HEK293T (cell line): ENCODE results near the gene PRKG1.

Source experiments
- CTCF ChIA-PET: fragments of 350-600 bp; formaldehyde crosslinking; extraction: SDS; loops from one replicate; lab custom pipeline; 2021; ENCODE audit warnings: antibody characterized with exemption, inconsistent platforms; lab: Yijun Ruan, JAX
- POLR2A ChIA-PET: fragments of 350-600 bp; formaldehyde crosslinking; extraction: SDS; loops from one replicate; lab custom pipeline; 2020; ENCODE audit warnings: antibody characterized with exemption, inconsistent platforms; lab: Yijun Ruan, JAX
- DNase-seq: peaks from one replicate; pipeline ENCODE4 v3.0.0; 2012; ENCODE audit warnings: mixed read lengths; ENCODE audit errors: extremely low spot score
- ARNT ChIP-seq: fragments of 450-650 bp; IDR thresholded peaks from 2 replicates; pipeline ENCODE4 v1.6.1; 2017; ENCODE audit warnings: mild to moderate bottlenecking
- BHLHE40 ChIP-seq: fragments of 450-650 bp; IDR thresholded peaks from 2 replicates; pipeline ENCODE4 v1.6.1; 2016; ENCODE audit warnings: mild to moderate bottlenecking, moderate library complexity, borderline replicate concordance
- CTBP1 ChIP-seq: fragments of 450-650 bp; IDR thresholded peaks from 2 replicates; pipeline ENCODE4 v1.6.1; 2016; ENCODE audit warnings: borderline replicate concordance
- ELF4 ChIP-seq: fragments of 450-650 bp; IDR thresholded peaks from 2 replicates; pipeline ENCODE4 v1.6.1; 2017; ENCODE audit warnings: antibody characterized with exemption
- FOXA1 ChIP-seq: fragments of 450-650 bp; IDR thresholded peaks from 2 replicates; pipeline ENCODE4 v1.6.1; 2016; ENCODE audit warnings: mild to moderate bottlenecking
- FOXK2 ChIP-seq: fragments of 450-650 bp; IDR thresholded peaks from 2 replicates; pipeline ENCODE4 v1.6.1; 2016; ENCODE audit warnings: mild to moderate bottlenecking
- FOXM1 ChIP-seq: fragments of 450-650 bp; IDR thresholded peaks from 2 replicates; pipeline ENCODE4 v1.6.1; 2017; ENCODE audit warnings: mild to moderate bottlenecking, borderline replicate concordance
- HDGF ChIP-seq: fragments of 450-650 bp; IDR thresholded peaks from 2 replicates; pipeline ENCODE4 v1.6.1; 2017; ENCODE audit warnings: antibody characterized with exemption, borderline replicate concordance
- L3MBTL2 ChIP-seq: fragments of 450-650 bp; conservative IDR thresholded peaks from 2 replicates; pipeline ENCODE4 v1.6.1; 2016; ENCODE audit warnings: mild to moderate bottlenecking
- LEF1 ChIP-seq: fragments of 450-650 bp; IDR thresholded peaks from 2 replicates; pipeline ENCODE4 v1.6.1; 2017; ENCODE audit warnings: mild to moderate bottlenecking, borderline replicate concordance
- NFRKB ChIP-seq: fragments of 450-650 bp; IDR thresholded peaks from 2 replicates; pipeline ENCODE4 v1.6.1; 2016; ENCODE audit warnings: mild to moderate bottlenecking, moderate library complexity
- SP1 ChIP-seq: fragments of 450-650 bp; IDR thresholded peaks from 2 replicates; pipeline ENCODE4 v1.6.1; 2017
- SUZ12 ChIP-seq: fragments of 450-650 bp; IDR thresholded peaks from 2 replicates; pipeline ENCODE4 v1.6.1; 2016; ENCODE audit warnings: mild to moderate bottlenecking
- TARDBP ChIP-seq: fragments of 450-650 bp; IDR thresholded peaks from 2 replicates; pipeline ENCODE4 v1.6.1; 2016
- ZNF384 ChIP-seq: fragments of 450-650 bp; IDR thresholded peaks from 2 replicates; pipeline ENCODE4 v1.6.1; 2016
- TF ChIP-seq, protein P1 (sequence below): fragments of 450-650 bp; IDR thresholded peaks from 2 replicates; pipeline ENCODE4 v1.6.1; 2016

The PRKG1 gene

GRCh38 chr10:51886438-51887068 lies 812.3 kb downstream of the PRKG1 start:
- no peak for TF ChIP-seq NFRKB
- no peak for TF ChIP-seq FOXM1
- no peak for TF ChIP-seq SUZ12
- no peak for TF ChIP-seq L3MBTL2
- TF ChIP-seq CTBP1, result no peak
- TF ChIP-seq LEF1, result no peak
- no peak for TF ChIP-seq ELF4
- TF ChIP-seq ZNF384, result no peak
- TF ChIP-seq TARDBP, result no peak
- CTCF ChIA-PET, result no interaction called here
- POLR2A ChIA-PET, result no interaction called here
- no peak for DNase-seq

DNA sequence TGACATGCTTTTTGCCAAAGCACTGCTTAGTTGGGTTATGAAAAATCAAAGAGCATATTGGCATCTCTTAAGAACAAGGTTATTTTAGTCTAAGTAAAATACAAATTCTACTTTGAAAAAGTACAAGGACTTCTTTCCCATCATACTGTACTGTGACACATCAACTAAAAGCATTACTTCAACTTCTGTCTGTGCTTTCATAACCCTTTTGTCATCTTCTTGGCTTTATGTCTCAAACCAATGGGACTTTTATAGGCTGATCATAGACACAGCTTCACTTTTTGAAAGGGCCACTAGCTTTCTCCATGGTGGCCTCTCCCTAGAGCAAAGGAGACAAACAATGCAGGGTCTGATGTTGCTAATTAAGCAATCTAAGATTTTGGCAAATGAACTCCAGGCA lies 814.0 kb downstream of the PRKG1 start:
- ChIA-PET POLR2A (no interaction called here), CTCF (no interaction called here)
- no peak for TF ChIP-seq FOXK2
- TF ChIP-seq ARNT, result no peak
- TF ChIP-seq LEF1, result no peak
- no peak for TF ChIP-seq L3MBTL2
- TF ChIP-seq SP1, result no peak
- TF ChIP-seq TARDBP, result no peak
- DNase-seq, result no peak

GRCh38 chr10:51892313-51892712 lies 818.0 kb downstream of the PRKG1 start:
- ChIA-PET POLR2A (no interaction called here), CTCF (no interaction called here)
- no peak for TF ChIP-seq ZNF384
- TF ChIP-seq L3MBTL2, result no peak
- TF ChIP-seq ARNT, result no peak
- TF ChIP-seq TARDBP, result no peak
- TF ChIP-seq LEF1, result no peak
- DNase-seq, result no peak

- TF ChIP-seq, protein P1, sequence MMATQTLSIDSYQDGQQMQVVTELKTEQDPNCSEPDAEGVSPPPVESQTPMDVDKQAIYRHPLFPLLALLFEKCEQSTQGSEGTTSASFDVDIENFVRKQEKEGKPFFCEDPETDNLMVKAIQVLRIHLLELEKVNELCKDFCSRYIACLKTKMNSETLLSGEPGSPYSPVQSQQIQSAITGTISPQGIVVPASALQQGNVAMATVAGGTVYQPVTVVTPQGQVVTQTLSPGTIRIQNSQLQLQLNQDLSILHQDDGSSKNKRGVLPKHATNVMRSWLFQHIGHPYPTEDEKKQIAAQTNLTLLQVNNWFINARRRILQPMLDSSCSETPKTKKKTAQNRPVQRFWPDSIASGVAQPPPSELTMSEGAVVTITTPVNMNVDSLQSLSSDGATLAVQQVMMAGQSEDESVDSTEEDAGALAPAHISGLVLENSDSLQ, result peak; percentile 36; the same call in 1 of the 2 replicates
- TF ChIP-seq LEF1, result no peak
- peak; percentile 65 for DNase-seq
- ChIA-PET CTCF (interaction anchor here (1.2 kb wide), 1 partner anchor 17 kb away, joined by 3 read pairs; no protein-coding TSS in a partner anchor), POLR2A (no interaction called here)
These were observed 818.8 kb downstream of the PRKG1 start for GRCh38 chr10:51892965-51893658.

DNA sequence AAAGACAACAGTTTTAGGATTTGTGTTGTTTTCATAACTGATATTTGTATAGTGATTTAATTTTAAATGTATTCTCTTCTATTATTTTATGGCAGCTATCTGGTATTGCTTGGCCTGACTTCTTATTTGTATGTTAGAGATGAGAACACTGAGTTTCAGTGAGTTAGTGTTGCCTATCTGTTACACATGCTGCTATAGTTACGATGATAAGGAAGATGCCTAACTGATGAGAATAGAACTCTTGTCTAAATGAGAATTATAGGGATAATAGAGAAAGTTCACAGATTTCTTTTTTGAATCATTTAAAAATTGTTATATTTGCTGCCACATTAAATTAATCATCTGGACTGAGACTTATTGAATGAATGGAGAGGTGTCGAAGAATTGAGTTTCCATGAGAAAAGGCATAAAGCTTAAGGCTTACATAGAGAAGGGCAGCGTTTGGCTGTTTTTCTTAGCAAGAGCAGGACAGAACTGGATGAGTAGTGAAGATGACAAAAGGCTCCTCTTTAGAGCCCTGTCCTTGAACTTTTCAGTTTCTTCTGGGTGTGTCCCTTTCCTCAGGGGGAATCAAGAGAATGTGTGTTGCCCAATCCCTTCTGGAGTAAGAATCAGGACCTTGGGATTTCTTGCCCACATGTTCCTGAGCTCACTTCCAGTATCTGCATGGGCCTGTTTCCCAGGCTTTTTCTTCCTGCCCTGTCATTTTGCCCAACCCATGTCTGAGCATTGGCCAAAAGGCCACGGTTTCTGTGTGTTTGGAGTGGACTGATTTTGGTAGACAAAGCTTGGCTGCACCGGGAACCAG lies 820.7 kb downstream of the PRKG1 start:
- TF ChIP-seq SUZ12, result no peak
- no peak for TF ChIP-seq L3MBTL2
- no peak for TF ChIP-seq ARNT
- no peak for TF ChIP-seq ELF4
- ChIA-PET POLR2A (no interaction called here), CTCF (no interaction called here)
- no peak for DNase-seq

DNA sequence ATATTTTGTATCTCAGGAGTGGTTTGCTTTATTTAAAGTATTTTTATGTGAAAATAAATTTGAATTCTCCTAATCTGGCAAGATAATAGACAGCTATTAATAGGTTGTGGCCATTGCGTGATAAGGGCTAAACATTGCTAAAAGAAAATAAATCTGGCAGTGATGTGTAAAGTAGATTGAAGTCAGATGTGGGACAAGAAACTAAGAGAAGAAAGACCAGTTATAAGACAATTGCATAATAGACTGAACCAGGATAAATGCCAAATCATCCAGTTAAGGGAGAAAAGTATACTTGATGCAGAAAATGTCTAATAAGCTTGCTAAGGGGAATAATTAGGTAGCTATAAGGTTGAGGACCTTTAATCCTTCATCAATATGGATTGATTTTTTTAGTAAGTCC lies 822.6 kb downstream of the PRKG1 start:
- TF ChIP-seq HDGF (no peak), ZNF384 (no peak), L3MBTL2 (no peak), LEF1 (no peak), ARNT (no peak), SP1 (no peak)
- ChIA-PET CTCF (no interaction called here), POLR2A (no interaction called here)
- no peak for DNase-seq

- TF ChIP-seq, protein P1, result no peak
- TF ChIP-seq ELF4 (no peak), NFRKB (no peak), ARNT (no peak)
- DNase-seq, result no peak
- POLR2A ChIA-PET, result no interaction called here
- CTCF ChIA-PET, result no interaction called here
These were observed 823.3 kb downstream of the PRKG1 start for GRCh38 chr10:51897560-51897959.

DNA sequence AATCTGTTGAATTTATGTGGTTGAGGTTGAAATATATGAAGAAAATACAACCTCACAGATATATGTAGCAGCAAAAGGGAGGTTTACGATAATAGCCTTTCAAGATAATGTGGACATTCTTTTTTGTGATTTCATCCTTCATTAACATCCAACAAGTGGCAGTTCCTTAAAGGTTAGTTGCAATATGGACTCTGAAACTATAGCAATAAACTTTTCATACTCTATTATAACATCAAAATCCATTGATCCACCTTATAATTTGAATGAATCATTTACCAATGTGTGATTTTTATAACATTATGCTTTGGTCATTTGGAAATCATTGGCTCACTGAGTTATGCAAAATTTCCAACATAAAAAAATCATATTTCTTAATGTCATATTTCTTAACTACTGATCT lies 825.9 kb downstream of the PRKG1 start:
- ChIA-PET POLR2A (no interaction called here), CTCF (no interaction called here)
- TF ChIP-seq ARNT (no peak), SUZ12 (no peak), FOXM1 (no peak), NFRKB (no peak), CTBP1 (no peak), TARDBP (no peak), ZNF384 (no peak), BHLHE40 (no peak), HDGF (no peak), FOXK2 (no peak), LEF1 (no peak), FOXA1 (no peak), L3MBTL2 (no peak), SP1 (no peak)
- TF ChIP-seq, protein P1, result no peak
- DNase-seq, result no peak
